Measurements from ENCODE around the gene C19orf73. TPM values are rescaled to one million over a fixed set of nuclear protein-coding genes. Genes with fewer than 3 reads are reported as not detected.

Gene C19orf73
- total RNA-seq, 1 experiment from 2014 or later: 1.4 TPM

- in situ Hi-C loops (cut with HindIII; ENCODE audit: low pct_unique_long_range_greater_than_20kb, low sequenced_read_pairs): no loop called here
- BruUV-seq (replicated peaks): no TSS peak
- H3K27ac ChIP-seq (ENCODE audit: low read length): peak within 1 kb of the TSS; percentile 94
- no peaks in the 10 kb centered on the region for H3K4me1 ChIP-seq (ENCODE audit: control insufficient read depth, insufficient read depth, low read length)
- H3K36me3 ChIP-seq (ENCODE audit: control insufficient read depth, insufficient read depth, low read length): peaks cover 10% of the 10 kb centered on the region
- H3K4me3 ChIP-seq (ENCODE audit: low read depth in 2 of 2, low read length in 2 of 2): peak within 1 kb of the TSS; percentile 93 to 95
- no peaks in the 10 kb centered on the region for H3K9me3 ChIP-seq (ENCODE audit: control insufficient read depth, insufficient read depth, low read depth, low read length)
- H3K27me3 ChIP-seq (ENCODE audit: control insufficient read depth, insufficient read depth, low read length): no peaks in the 10 kb centered on the region
- TF ChIP-seq SIN3A (IDR thresholded peaks at IDR 0.05; ENCODE audit: borderline replicate concordance, insufficient read depth, low read depth, low read length) (peak; percentile 23; the same call in 1 of the 2 replicates), CTCF (IDR thresholded peaks at IDR 0.05) (no peak), POLR2AphosphoS5 (IDR thresholded peaks at IDR 0.05; ENCODE audit: low read depth, low read length) (peak; percentile 80)
- ChIA-PET POLR2A (no interaction called here), CTCF (no interaction called here)
- intact Hi-C loops (cut with micrococcal nuclease; ENCODE audit: unreplicated experiment): no loop called here
- DNase-seq (ENCODE audit: low read depth, low spot score) (peak; percentile 80), ATAC-seq (peak; percentile 97)
These were observed 33.7 kb downstream of the C19orf73 start, which contains the start of gene SNRNP70 for GRCh38 chr19:49085020-49085867. TSS of gene SNRNP70 (plus strand) at chr19:49085451. CDS start at chr19:49086415, 964 bp downstream.

DNA sequence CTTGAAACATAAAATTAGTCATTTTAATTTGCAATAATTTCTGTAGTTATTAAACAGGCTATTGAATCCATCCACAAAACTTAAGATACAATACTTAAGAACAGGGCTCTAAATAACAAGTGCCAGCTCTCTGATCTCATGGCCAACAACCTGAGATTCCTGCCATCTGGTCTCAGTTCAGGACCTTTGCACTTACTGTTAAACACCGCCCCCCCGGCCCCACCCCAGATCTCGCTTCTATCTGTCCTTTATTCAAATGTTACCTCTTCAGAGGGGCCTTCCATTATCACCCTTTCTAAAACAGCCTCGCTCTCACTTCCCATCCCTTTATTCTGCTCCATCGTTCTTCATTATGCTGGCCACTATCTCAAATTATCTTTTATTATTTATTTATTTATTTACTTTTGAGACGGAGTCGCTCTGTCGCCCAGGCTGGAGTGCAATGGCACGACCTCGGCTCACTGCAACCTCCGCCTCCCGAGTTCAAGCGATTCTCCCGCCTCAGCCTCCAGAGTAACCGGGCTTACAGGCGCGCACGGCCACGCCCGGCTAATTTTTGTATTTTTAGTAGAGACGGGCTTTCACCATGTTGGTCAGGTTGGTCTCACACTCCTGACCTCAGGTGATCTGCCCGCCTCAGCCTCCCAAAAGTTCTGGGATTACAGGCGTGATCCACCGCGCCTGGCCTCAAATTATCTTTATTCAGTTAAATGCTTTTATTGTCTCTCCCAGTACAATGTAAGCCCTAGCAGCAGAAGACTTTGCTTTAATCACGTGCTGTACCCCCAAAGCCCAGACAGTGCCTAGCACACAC, 34.5 kb downstream of the C19orf73 start:
- DNase-seq (ENCODE audit: low read depth, low spot score) (no peak), ATAC-seq (peak; percentile 12; the same call in 1 of the 2 replicates)
- no TSS peak for BruUV-seq (replicated peaks)
- intact Hi-C loops (cut with micrococcal nuclease; ENCODE audit: unreplicated experiment): no loop called here
- Histone ChIP-seq H3K4me3 (ENCODE audit: low read depth in 2 of 2, low read length in 2 of 2) (peak overlapping the region; percentile 62 to 93), H3K36me3 (ENCODE audit: control insufficient read depth, insufficient read depth, low read length) (peaks cover 7% of the 10 kb centered on the region), H3K4me1 (ENCODE audit: control insufficient read depth, insufficient read depth, low read length) (no peaks in the 10 kb centered on the region), H3K27ac (ENCODE audit: low read length) (peak overlapping the region; percentile 93), H3K27me3 (ENCODE audit: control insufficient read depth, insufficient read depth, low read length) (no peaks in the 10 kb centered on the region), H3K9me3 (ENCODE audit: control insufficient read depth, insufficient read depth, low read depth, low read length) (no peaks in the 10 kb centered on the region)
- in situ Hi-C loops (cut with HindIII; ENCODE audit: low pct_unique_long_range_greater_than_20kb, low sequenced_read_pairs): no loop called here
- CTCF ChIA-PET: no interaction called here
- POLR2A ChIA-PET: no interaction called here
- TF ChIP-seq CTCF (IDR thresholded peaks at IDR 0.05) (no peak), TCF7L2 (IDR thresholded peaks at IDR 0.05; ENCODE audit: low read depth, low read length) (no peak), POLR2AphosphoS5 (IDR thresholded peaks at IDR 0.05; ENCODE audit: low read depth, low read length) (no peak), SIN3A (IDR thresholded peaks at IDR 0.05; ENCODE audit: borderline replicate concordance, insufficient read depth, low read depth, low read length) (no peak)
- TF ChIP-seq, protein P1, sequence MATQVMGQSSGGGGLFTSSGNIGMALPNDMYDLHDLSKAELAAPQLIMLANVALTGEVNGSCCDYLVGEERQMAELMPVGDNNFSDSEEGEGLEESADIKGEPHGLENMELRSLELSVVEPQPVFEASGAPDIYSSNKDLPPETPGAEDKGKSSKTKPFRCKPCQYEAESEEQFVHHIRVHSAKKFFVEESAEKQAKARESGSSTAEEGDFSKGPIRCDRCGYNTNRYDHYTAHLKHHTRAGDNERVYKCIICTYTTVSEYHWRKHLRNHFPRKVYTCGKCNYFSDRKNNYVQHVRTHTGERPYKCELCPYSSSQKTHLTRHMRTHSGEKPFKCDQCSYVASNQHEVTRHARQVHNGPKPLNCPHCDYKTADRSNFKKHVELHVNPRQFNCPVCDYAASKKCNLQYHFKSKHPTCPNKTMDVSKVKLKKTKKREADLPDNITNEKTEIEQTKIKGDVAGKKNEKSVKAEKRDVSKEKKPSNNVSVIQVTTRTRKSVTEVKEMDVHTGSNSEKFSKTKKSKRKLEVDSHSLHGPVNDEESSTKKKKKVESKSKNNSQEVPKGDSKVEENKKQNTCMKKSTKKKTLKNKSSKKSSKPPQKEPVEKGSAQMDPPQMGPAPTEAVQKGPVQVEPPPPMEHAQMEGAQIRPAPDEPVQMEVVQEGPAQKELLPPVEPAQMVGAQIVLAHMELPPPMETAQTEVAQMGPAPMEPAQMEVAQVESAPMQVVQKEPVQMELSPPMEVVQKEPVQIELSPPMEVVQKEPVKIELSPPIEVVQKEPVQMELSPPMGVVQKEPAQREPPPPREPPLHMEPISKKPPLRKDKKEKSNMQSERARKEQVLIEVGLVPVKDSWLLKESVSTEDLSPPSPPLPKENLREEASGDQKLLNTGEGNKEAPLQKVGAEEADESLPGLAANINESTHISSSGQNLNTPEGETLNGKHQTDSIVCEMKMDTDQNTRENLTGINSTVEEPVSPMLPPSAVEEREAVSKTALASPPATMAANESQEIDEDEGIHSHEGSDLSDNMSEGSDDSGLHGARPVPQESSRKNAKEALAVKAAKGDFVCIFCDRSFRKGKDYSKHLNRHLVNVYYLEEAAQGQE (IDR thresholded peaks at IDR 0.05; ENCODE audit: insufficient read depth in 1 of 2, low read depth in 2 of 2, low read length in 1 of 2): no peak
